ENCODE measurements around the gene SRXN1.

GRCh38 chr20:664576-664975 lies 11.6 kb upstream of the SRXN1 start:
- TF ChIP-seq, protein P1, sequence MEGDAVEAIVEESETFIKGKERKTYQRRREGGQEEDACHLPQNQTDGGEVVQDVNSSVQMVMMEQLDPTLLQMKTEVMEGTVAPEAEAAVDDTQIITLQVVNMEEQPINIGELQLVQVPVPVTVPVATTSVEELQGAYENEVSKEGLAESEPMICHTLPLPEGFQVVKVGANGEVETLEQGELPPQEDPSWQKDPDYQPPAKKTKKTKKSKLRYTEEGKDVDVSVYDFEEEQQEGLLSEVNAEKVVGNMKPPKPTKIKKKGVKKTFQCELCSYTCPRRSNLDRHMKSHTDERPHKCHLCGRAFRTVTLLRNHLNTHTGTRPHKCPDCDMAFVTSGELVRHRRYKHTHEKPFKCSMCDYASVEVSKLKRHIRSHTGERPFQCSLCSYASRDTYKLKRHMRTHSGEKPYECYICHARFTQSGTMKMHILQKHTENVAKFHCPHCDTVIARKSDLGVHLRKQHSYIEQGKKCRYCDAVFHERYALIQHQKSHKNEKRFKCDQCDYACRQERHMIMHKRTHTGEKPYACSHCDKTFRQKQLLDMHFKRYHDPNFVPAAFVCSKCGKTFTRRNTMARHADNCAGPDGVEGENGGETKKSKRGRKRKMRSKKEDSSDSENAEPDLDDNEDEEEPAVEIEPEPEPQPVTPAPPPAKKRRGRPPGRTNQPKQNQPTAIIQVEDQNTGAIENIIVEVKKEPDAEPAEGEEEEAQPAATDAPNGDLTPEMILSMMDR (IDR thresholded peaks at IDR 0.05) = no peak
- TF ChIP-seq POLR2A (IDR thresholded peaks at IDR 0.05) = no peak
